ENCODE measurements around the gene RNF224.

- TF ChIP-seq CTCF (IDR thresholded peaks at IDR 0.05; ENCODE audit: borderline replicate concordance, extremely low read depth, low read length, poor library complexity, severe bottlenecking) (no peak), EZH2 (IDR thresholded peaks at IDR 0.05; ENCODE audit: borderline replicate concordance, low read depth, low read length, severe bottlenecking) (no peak)
Observed at GRCh38 chr9:137253717-137254623, 26.7 kb downstream of the RNF224 start.

Measured in DND-41 (cell line).